Colonic mucosa (tissue), 4 donors: ENCODE measurements around the gene ARHGEF38. TPM values are rescaled to one million over a fixed set of nuclear protein-coding genes. Genes with fewer than 3 reads are reported as not detected.

Source experiments
- DNase-seq: peaks from one replicate; pipeline ENCODE4 v3.0.0-alpha.2; 2020
- H3K27ac ChIP-seq: fragments of 200-600 bp; one replicate; pipeline ENCODE4 v1.8.0; 2021
- H3K27me3 ChIP-seq: fragments of 200-600 bp; one replicate; pipeline ENCODE4 v1.8.0; 2021
- H3K36me3 ChIP-seq: fragments of 200-600 bp; one replicate; pipeline ENCODE4 v1.8.0; 2021
- H3K4me1 ChIP-seq: fragments of 200-600 bp; one replicate; pipeline ENCODE4 v1.8.0; 2021; ENCODE audit warnings: mild to moderate bottlenecking
- H3K4me3 ChIP-seq: fragments of 200-600 bp; one replicate; pipeline ENCODE4 v1.8.0; 2021
- H3K9ac ChIP-seq, 2 donors: one replicate each; pipeline ENCODE4 v1.7.0; 2013; ENCODE audit warnings: control low read depth in 2 of 2, low read depth in 2 of 2, low read length in 2 of 2
- H3K9me3 ChIP-seq: fragments of 200-600 bp; one replicate; pipeline ENCODE4 v1.8.0; 2021
- intact Hi-C: fragments of 100-400 bp; cut with DNase I; formaldehyde crosslinking; loops from one replicate; pipeline ENCODE4 v1.14.1; 2022
- total RNA-seq, 2 donors: library from RNA; stranded (reverse); fragmentation: NEBNext Ultra II Directional in 1 of 2; extraction: Animal tissue kit (Norgen Biotek cat#: 25700) in 1 of 2; gene quantifications; one replicate each; pipeline ENCODE4 v1.2.1, GENCODE V29; 2021
- TF ChIP-seq, protein P1 (sequence below): fragments of 200-600 bp; IDR thresholded peaks from one replicate; pipeline ENCODE4 v1.8.0; 2022; ENCODE audit warnings: antibody characterized with exemption, mild to moderate bottlenecking
- donor health status: healthy.
- donor health status: DM: no; HTN: no; CAD: no.
- donor health status: DM: no; HTN: no; CAD: no.

ARHGEF38 gene
- total RNA-seq, 2 donors from 2014 or later: 14.4 to 14.8 TPM

GRCh38 chr4:105651884-105652283 lies 99.5 kb downstream of the ARHGEF38 start:
- TF ChIP-seq, protein P1, sequence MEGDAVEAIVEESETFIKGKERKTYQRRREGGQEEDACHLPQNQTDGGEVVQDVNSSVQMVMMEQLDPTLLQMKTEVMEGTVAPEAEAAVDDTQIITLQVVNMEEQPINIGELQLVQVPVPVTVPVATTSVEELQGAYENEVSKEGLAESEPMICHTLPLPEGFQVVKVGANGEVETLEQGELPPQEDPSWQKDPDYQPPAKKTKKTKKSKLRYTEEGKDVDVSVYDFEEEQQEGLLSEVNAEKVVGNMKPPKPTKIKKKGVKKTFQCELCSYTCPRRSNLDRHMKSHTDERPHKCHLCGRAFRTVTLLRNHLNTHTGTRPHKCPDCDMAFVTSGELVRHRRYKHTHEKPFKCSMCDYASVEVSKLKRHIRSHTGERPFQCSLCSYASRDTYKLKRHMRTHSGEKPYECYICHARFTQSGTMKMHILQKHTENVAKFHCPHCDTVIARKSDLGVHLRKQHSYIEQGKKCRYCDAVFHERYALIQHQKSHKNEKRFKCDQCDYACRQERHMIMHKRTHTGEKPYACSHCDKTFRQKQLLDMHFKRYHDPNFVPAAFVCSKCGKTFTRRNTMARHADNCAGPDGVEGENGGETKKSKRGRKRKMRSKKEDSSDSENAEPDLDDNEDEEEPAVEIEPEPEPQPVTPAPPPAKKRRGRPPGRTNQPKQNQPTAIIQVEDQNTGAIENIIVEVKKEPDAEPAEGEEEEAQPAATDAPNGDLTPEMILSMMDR: no peak
- Histone ChIP-seq H3K9ac (no peak overlapping the region), H3K27ac (no peak overlapping the region), H3K27me3 (no peaks in the 10 kb centered on the region), H3K4me3 (no peak overlapping the region), H3K4me1 (no peaks in the 10 kb centered on the region), H3K9me3 (no peaks in the 10 kb centered on the region), H3K36me3 (no peaks in the 10 kb centered on the region)
- DNase-seq: no peak
- intact Hi-C loops: no loop called here

DNA sequence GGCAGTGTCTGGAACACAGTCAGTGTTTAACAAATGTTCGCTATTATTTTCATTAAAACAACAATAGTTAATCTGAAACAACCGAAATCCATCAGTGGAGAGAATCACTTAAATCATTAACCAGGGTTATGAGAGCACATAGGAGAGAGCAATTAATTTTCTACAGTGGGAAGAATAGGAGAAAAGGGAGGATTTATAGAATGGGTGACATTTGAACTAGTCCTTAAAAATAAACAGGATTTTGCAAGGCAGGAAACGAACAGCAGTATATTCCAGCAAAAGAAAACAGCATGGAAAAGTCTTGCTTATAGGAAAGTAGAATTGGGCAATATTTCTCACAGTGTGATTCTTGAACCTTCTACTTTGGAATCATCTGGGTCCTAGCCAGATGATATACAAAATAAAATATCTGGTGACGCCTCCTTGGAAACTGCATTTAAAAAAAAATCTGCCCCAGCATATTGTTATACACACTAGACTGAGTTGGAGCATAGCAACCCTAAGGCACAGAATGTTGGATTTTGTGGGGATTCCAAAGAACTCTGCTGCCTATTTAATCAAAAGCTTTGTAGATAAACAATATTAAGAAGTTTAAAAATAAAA lies 100.0 kb downstream of the ARHGEF38 start:
- Histone ChIP-seq H3K4me1 (no peaks in the 10 kb centered on the region), H3K4me3 (no peak overlapping the region), H3K9me3 (no peaks in the 10 kb centered on the region), H3K27me3 (no peaks in the 10 kb centered on the region), H3K9ac (no peak overlapping the region), H3K27ac (no peak overlapping the region), H3K36me3 (no peaks in the 10 kb centered on the region)
- no peak for DNase-seq
- TF ChIP-seq, protein P1: no peak
- intact Hi-C loops: no loop called here

GRCh38 chr4:105657117-105657765 lies 104.8 kb downstream of the ARHGEF38 start:
- no peaks in the 10 kb centered on the region for H3K4me1 ChIP-seq
- DNase-seq: no peak
- no peak overlapping the region for H3K27ac ChIP-seq
- no peak overlapping the region for H3K4me3 ChIP-seq
- no peak overlapping the region for H3K9ac ChIP-seq
- no peaks in the 10 kb centered on the region for H3K9me3 ChIP-seq
- H3K27me3 ChIP-seq: no peaks in the 10 kb centered on the region
- no peaks in the 10 kb centered on the region for H3K36me3 ChIP-seq
- intact Hi-C loops: no loop called here
- TF ChIP-seq, protein P1: no peak

GRCh38 chr4:105659190-105659589 lies 106.8 kb downstream of the ARHGEF38 start:
- intact Hi-C loops: no loop called here
- DNase-seq: no peak
- TF ChIP-seq, protein P1: no peak

DNA sequence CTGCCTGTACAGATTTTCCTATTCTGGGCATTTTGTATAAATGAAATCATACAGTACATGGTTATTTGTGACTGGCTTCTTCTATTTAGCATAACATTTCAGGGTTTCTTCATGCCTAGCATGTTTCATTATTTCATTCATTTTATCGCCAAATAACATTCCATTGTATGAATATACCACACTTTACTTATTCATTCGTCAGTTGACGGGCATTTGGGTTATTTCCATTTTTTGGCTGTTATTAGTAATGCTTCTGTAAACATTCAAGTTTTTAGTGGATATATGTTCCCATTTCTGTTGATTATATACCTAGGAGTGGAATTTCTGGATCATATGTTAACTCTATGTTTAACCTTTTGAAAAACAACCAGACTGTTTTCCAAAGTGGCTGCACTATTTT lies 108.6 kb downstream of the ARHGEF38 start:
- TF ChIP-seq, protein P1: no peak
- Histone ChIP-seq H3K4me3 (no peak overlapping the region), H3K27me3 (no peaks in the 10 kb centered on the region), H3K9me3 (no peaks in the 10 kb centered on the region), H3K27ac (no peak overlapping the region), H3K36me3 (no peaks in the 10 kb centered on the region), H3K9ac (no peak overlapping the region), H3K4me1 (no peaks in the 10 kb centered on the region)
- DNase-seq: no peak
- intact Hi-C loops: no loop called here

More at GRCh38 chr4:105659190-105659589, 106.8 kb downstream of the ARHGEF38 start:
- H3K4me1 ChIP-seq: no peaks in the 10 kb centered on the region
- no peaks in the 10 kb centered on the region for H3K27me3 ChIP-seq
- H3K36me3 ChIP-seq: no peaks in the 10 kb centered on the region
- H3K9ac ChIP-seq: no peak overlapping the region
- no peaks in the 10 kb centered on the region for H3K9me3 ChIP-seq
- no peak overlapping the region for H3K4me3 ChIP-seq
- no peak overlapping the region for H3K27ac ChIP-seq
